GM23248 (cell line): ENCODE results near the gene CAMKK1. TPM values are rescaled to one million over a fixed set of nuclear protein-coding genes. Genes with fewer than 3 reads are reported as not detected.

ENCODE experiments used
- DNase-seq: peaks from one replicate; pipeline ENCODE4 v3.0.0-alpha.2; 2015
- H2AFZ ChIP-seq: fragments of 200-600 bp; sonication (generic); 2 replicates; pipeline ENCODE4 v1.6.1; 2016; ENCODE audit warnings: antibody characterized with exemption
- H3F3A ChIP-seq: fragments of 200-600 bp; sonication (generic); 2 replicates; pipeline ENCODE4 v1.6.1; 2016; ENCODE audit warnings: mild to moderate bottlenecking, antibody characterized with exemption, mixed run types; ENCODE audit not compliant: insufficient read depth
- H3K27ac ChIP-seq: fragments of 200-600 bp; sonication (generic); 2 replicates; pipeline ENCODE4 v1.5.1; 2016; ENCODE audit warnings: mild to moderate bottlenecking
- H3K27me3 ChIP-seq: fragments of 200-600 bp; sonication (generic); replicated peaks from 2 replicates; pipeline ENCODE4 v1.6.1; 2016; ENCODE audit warnings: mild to moderate bottlenecking; ENCODE audit not compliant: insufficient read depth
- H3K36me3 ChIP-seq: fragments of 200-600 bp; sonication (generic); 2 replicates; pipeline ENCODE4 v1.6.1; 2016; ENCODE audit warnings: low read depth, mild to moderate bottlenecking
- H3K4me1 ChIP-seq: fragments of 200-600 bp; sonication (generic); 2 replicates; pipeline ENCODE4 v1.6.1; 2016; ENCODE audit warnings: mild to moderate bottlenecking; ENCODE audit not compliant: insufficient read depth
- H3K4me2 ChIP-seq: fragments of 200-600 bp; sonication (generic); one replicate; pipeline ENCODE4 v1.6.1; 2016; ENCODE audit warnings: mild to moderate bottlenecking; ENCODE audit not compliant: unreplicated experiment
- H3K4me3 ChIP-seq: fragments of 200-600 bp; sonication (generic); 2 replicates; pipeline ENCODE4 v1.5.1; 2016; ENCODE audit warnings: mild to moderate bottlenecking
- H3K79me2 ChIP-seq: fragments of 200-600 bp; sonication (generic); 2 replicates; pipeline ENCODE4 v1.6.1; 2016; ENCODE audit warnings: mild to moderate bottlenecking; ENCODE audit not compliant: insufficient read depth
- H3K9ac ChIP-seq: fragments of 200-600 bp; sonication (generic); 2 replicates; pipeline ENCODE4 v1.6.1; 2016; ENCODE audit warnings: mild to moderate bottlenecking
- H3K9me2 ChIP-seq: fragments of 200-600 bp; sonication (generic); 2 replicates; pipeline ENCODE4 v1.6.1; 2016; ENCODE audit warnings: mixed run types, mild to moderate bottlenecking, moderate library complexity; ENCODE audit not compliant: insufficient read depth
- H3K9me3 ChIP-seq: fragments of 200-600 bp; sonication (generic); one replicate; pipeline ENCODE4 v1.6.1; 2017; ENCODE audit warnings: low read depth
- H4K20me1 ChIP-seq: fragments of 200-600 bp; sonication (generic); 2 replicates; pipeline ENCODE4 v1.6.0; 2016; ENCODE audit not compliant: insufficient read depth
- EZH2 ChIP-seq: fragments of 200-600 bp; sonication (generic); IDR thresholded peaks from 2 replicates; pipeline ENCODE4 v1.6.1; 2018; ENCODE audit warnings: antibody characterized with exemption, mild to moderate bottlenecking; ENCODE audit not compliant: insufficient read depth, poor library complexity, severe bottlenecking
- EZH2phosphoT487 ChIP-seq: fragments of 200-600 bp; sonication (generic); IDR thresholded peaks from 2 replicates; pipeline ENCODE4 v1.6.1; 2018; ENCODE audit warnings: antibody characterized with exemption, moderate library complexity, mild to moderate bottlenecking, low read depth; ENCODE audit not compliant: insufficient read depth
- WGBS, 2 experiments: methylation state at CpG; one replicate each; pipeline ENCODE4 v1.1.6; 2015 to 2017; ENCODE audit warnings: low lambda C conversion rate in 2 of 2, low coverage in 1 of 2; ENCODE audit errors: missing lambda C conversion rate in 2 of 2; 5-methylcytosine and 5-hydroxymethylcytosine counted together
- in situ Hi-C: fragments of 300-500 bp; cut with MboI; formaldehyde crosslinking; loops from 2 replicates; pipeline ENCODE4 v1.15.0; 2020
- polyA plus RNA-seq: library from polyadenylated mRNA; unstranded; fragments of >200 nt; fragmentation: Nextera tagmentation; extraction: Ambion mirVana; gene quantifications from 2 replicates; pipeline ENCODE4 v1.2.1, GENCODE V29; 2016
- total RNA-seq: library from RNA; depleted of rRNA; stranded (reverse); fragments of >200 nt; shearing (Covaris generic); gene quantifications from 2 replicates; pipeline ENCODE4 v1.2.3, GENCODE V29; 2014

Gene CAMKK1
- total and polyA plus RNA-seq, 2 experiments from 2014 or later: 4.0 to 4.5 TPM

GRCh38 chr17:3867106-3867505, 25.7 kb downstream of the CAMKK1 start:
- Histone ChIP-seq H3K36me3 (no peaks in the 10 kb centered on the region), H3K4me1 (peaks cover 9% of the 10 kb centered on the region; the same call in 1 of the 2 replicates), H3K4me3 (no peak overlapping the region), H3K9ac (no peak overlapping the region), H3K27me3 (no peaks in the 10 kb centered on the region), H3K9me3 (no peaks in the 10 kb centered on the region), H3K27ac (no peak overlapping the region), H2AFZ (no peak overlapping the region), H3F3A (no peaks in the 10 kb centered on the region), H3K79me2 (no peaks in the 10 kb centered on the region), H4K20me1 (no peaks in the 10 kb centered on the region), H3K4me2 (no peak overlapping the region), H3K9me2 (no peaks in the 10 kb centered on the region)
- TF ChIP-seq EZH2phosphoT487 (no peak), EZH2 (no peak)
- DNase-seq: no peak
- in situ Hi-C loops: no loop called here
- WGBS, 2 experiments: 87 to 93% methylated on average over 12 to 17 of the region's 17 CpGs

DNA sequence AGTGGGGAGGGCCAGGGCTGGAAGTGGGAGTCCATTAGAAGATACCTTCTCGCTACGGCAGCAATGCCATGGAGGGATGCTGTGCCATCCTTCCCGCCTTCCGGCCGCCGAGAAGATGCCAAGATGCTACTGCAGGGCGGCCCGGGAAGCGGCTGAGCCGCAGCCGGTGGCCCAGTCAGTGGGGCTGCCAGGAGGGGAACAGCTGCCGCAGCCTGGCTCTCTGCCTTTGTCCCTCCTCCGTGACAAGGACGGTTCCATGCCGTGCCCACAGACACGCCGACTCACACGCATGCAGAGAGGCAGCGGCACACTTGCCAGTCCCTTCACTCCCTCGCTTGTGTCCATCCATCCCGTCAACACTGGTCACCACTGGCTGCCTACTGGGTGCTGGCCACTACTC, 26.6 kb downstream of the CAMKK1 start:
- Histone ChIP-seq H4K20me1 (no peaks in the 10 kb centered on the region), H3K9ac (no peak overlapping the region), H3K9me3 (no peaks in the 10 kb centered on the region), H3K9me2 (no peaks in the 10 kb centered on the region), H3K27ac (no peak overlapping the region), H3F3A (no peaks in the 10 kb centered on the region), H3K4me1 (peaks cover 9% of the 10 kb centered on the region; the same call in 1 of the 2 replicates), H3K4me2 (no peak overlapping the region), H3K27me3 (no peaks in the 10 kb centered on the region), H3K36me3 (no peaks in the 10 kb centered on the region), H2AFZ (no peak overlapping the region), H3K79me2 (no peaks in the 10 kb centered on the region), H3K4me3 (no peak overlapping the region)
- DNase-seq: no peak
- 70 to 78% methylated on average over 20 to 21 of the region's 21 CpGs for WGBS, 2 experiments
- in situ Hi-C loops: no loop called here
- TF ChIP-seq EZH2 (no peak), EZH2phosphoT487 (no peak)

GRCh38 chr17:3865176-3865575, 27.7 kb downstream of the CAMKK1 start:
- DNase-seq: peak; percentile 87
- no peaks in the 10 kb centered on the region for H3K36me3 ChIP-seq
- H3K9me2 ChIP-seq: no peaks in the 10 kb centered on the region
- no peak overlapping the region; the same call in 1 of the 2 replicates for H3K9ac ChIP-seq
- TF ChIP-seq EZH2: no peak
- no peak for TF ChIP-seq EZH2phosphoT487
- H3K4me1 ChIP-seq: peaks cover 9% of the 10 kb centered on the region; the same call in 1 of the 2 replicates
- H3K4me2 ChIP-seq: peak overlapping the region; percentile 38
- WGBS, 2 experiments: 30 to 32% methylated on average over 8 of the region's 8 CpGs
- H3F3A ChIP-seq: no peaks in the 10 kb centered on the region
- in situ Hi-C loops: no loop called here
- H2AFZ ChIP-seq: 0 out of 2 replicates have a peak overlapping the region, but pooled peaks have one; percentile 12
- no peaks in the 10 kb centered on the region for H3K9me3 ChIP-seq
- no peaks in the 10 kb centered on the region for H3K27me3 ChIP-seq
- H3K27ac ChIP-seq: no peak overlapping the region
- H4K20me1 ChIP-seq: no peaks in the 10 kb centered on the region
- no peaks in the 10 kb centered on the region for H3K79me2 ChIP-seq
- H3K4me3 ChIP-seq: no peak overlapping the region

DNA sequence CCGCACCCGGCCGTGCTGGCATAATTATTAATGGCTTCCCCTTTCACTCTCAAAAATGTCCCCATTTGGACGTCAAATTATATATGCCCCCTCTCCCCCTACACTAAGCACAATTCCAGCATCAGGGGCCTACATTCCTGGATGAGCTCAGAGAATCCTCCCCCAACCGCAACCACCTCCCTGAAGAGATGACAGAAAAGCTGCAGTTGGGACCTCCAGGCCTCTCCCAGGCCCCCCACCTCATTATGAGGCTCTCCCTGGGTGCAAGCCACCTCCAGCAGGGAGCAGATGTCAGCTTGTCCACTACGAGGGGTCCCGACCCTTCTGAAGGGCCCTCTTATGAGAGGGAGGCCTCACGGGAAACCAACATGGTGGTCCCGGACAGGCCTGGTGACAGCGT, 28.3 kb downstream of the CAMKK1 start:
- no peak overlapping the region for H3K4me2 ChIP-seq
- no peaks in the 10 kb centered on the region for H3K9me3 ChIP-seq
- no peak for DNase-seq
- H3K4me1 ChIP-seq: peaks cover 9% of the 10 kb centered on the region; the same call in 1 of the 2 replicates
- in situ Hi-C loops: no loop called here
- no peaks in the 10 kb centered on the region for H3K36me3 ChIP-seq
- no peaks in the 10 kb centered on the region for H3K9me2 ChIP-seq
- H3K4me3 ChIP-seq: no peak overlapping the region
- no peak overlapping the region; the same call in 1 of the 2 replicates for H3K9ac ChIP-seq
- 80 to 86% methylated on average over 8 to 10 of the region's 10 CpGs for WGBS, 2 experiments
- H3K27ac ChIP-seq: no peak overlapping the region
- no peaks in the 10 kb centered on the region for H3F3A ChIP-seq
- no peak for TF ChIP-seq EZH2phosphoT487
- TF ChIP-seq EZH2: no peak
- H3K79me2 ChIP-seq: no peaks in the 10 kb centered on the region
- H2AFZ ChIP-seq: no peak overlapping the region
- no peaks in the 10 kb centered on the region for H3K27me3 ChIP-seq
- H4K20me1 ChIP-seq: no peaks in the 10 kb centered on the region
